K562 (cell line): Measurements from ENCODE around the gene WDFY2. TPM values are rescaled to one million over a fixed set of nuclear protein-coding genes. Genes with fewer than 3 reads are reported as not detected.
A peak's percentile ranks its signal among the peaks of the same experiment; 100 is the strongest.

Experiments
- ZC3H8 ChIP-seq: fragments of 450-650 bp; IDR thresholded peaks from 2 replicates; pipeline ENCODE4 v1.6.1; 2017
- ZNF561 ChIP-seq: fragments of 450-650 bp; formaldehyde crosslinking; conservative IDR thresholded peaks from 2 replicates; pipeline ENCODE4 v1.4.0; 2020; ENCODE audit warnings: mild to moderate bottlenecking, moderate library complexity
- ZNF75A ChIP-seq: fragments of 450-650 bp; formaldehyde crosslinking; IDR thresholded peaks from 2 replicates; pipeline ENCODE4 v1.4.0; 2020; ENCODE audit warnings: mild to moderate bottlenecking
- polyA plus RNA-seq, 8 experiments: library from polyadenylated mRNA; depleted of rRNA in 4 of 8; stranded (reverse) in 5 of 8; unstranded in 3 of 8; fragments of >200 nt; fragmentation: Nextera tagmentation in 2 of 8; fragmentation: Illumina TruSeq in 1 of 8; extraction: Ambion mirVana in 2 of 8; extraction: Trizol in 1 of 8; gene quantifications; 2 replicates each; pipeline versions ENCODE4 v1.2.1 to v1.2.3, GENCODE V29; 2011 to 2014; ENCODE audit warnings: inconsistent platforms in 1 of 8, missing spikeins in 1 of 8
- total RNA-seq, 7 experiments: library from RNA; depleted of rRNA in 6 of 7; stranded (reverse); fragments of >200 nt in 6 of 7; fragmentation: Illumina TruSeq in 2 of 7; extraction: Trizol in 2 of 7; gene quantifications; 2 replicates each; pipeline versions ENCODE4 v1.2.1 to v1.2.3, GENCODE V29; 2011 to 2021; ENCODE audit warnings: low replicate concordance in 1 of 7
- TF ChIP-seq, protein P1 (sequence below), 2 experiments: fragments of 450-650 bp; formaldehyde crosslinking in 1 of 2; IDR thresholded peaks; 2 replicates each; pipeline versions ENCODE4 v1.4.0 to v1.6.1; 2014 to 2020; ENCODE audit warnings: mild to moderate bottlenecking in 2 of 2, borderline replicate concordance in 1 of 2, low read depth in 1 of 2
- TF ChIP-seq, protein P2 (sequence below): fragments of 450-650 bp; IDR thresholded peaks from 2 replicates; pipeline ENCODE4 v1.6.1; 2014; ENCODE audit warnings: low read depth, mild to moderate bottlenecking, moderate library complexity, borderline replicate concordance

Gene WDFY2
- total and polyA plus RNA-seq, 9 of the 15 experiments (the other 6 are each of a cell fraction or from before 2014, with no cell fraction given) = 0.66 to 6.4 (median 4.4) TPM

DNA sequence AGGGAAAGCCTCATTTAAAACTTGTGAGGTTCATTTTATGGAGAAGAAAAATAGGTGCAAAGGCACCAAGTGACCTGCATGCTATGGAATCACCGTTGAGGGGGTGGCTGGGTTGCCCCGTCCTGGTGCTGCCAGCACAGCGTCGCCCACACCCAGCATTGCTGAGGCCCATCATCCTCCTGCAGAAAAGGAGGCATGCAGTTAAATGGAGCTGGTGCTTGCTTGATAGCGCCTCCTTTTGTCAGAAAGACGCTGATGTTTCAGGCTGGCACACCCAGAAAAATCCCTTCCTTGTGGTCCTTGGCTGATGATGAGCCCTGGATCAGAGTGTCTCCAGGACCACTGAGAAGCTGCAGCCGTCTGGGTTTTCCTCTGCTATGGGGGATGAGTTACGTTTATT lies 182.8 kb downstream of the WDFY2 start (continued):
- TF ChIP-seq, protein P1, sequence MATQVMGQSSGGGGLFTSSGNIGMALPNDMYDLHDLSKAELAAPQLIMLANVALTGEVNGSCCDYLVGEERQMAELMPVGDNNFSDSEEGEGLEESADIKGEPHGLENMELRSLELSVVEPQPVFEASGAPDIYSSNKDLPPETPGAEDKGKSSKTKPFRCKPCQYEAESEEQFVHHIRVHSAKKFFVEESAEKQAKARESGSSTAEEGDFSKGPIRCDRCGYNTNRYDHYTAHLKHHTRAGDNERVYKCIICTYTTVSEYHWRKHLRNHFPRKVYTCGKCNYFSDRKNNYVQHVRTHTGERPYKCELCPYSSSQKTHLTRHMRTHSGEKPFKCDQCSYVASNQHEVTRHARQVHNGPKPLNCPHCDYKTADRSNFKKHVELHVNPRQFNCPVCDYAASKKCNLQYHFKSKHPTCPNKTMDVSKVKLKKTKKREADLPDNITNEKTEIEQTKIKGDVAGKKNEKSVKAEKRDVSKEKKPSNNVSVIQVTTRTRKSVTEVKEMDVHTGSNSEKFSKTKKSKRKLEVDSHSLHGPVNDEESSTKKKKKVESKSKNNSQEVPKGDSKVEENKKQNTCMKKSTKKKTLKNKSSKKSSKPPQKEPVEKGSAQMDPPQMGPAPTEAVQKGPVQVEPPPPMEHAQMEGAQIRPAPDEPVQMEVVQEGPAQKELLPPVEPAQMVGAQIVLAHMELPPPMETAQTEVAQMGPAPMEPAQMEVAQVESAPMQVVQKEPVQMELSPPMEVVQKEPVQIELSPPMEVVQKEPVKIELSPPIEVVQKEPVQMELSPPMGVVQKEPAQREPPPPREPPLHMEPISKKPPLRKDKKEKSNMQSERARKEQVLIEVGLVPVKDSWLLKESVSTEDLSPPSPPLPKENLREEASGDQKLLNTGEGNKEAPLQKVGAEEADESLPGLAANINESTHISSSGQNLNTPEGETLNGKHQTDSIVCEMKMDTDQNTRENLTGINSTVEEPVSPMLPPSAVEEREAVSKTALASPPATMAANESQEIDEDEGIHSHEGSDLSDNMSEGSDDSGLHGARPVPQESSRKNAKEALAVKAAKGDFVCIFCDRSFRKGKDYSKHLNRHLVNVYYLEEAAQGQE (IDR thresholded peaks at IDR 0.05; ENCODE audit: borderline replicate concordance) = peak; percentile 45; the same call in 1 of the 2 replicates
- TF ChIP-seq, protein P1 (CRISPR knock-in tag; IDR thresholded peaks at IDR 0.05; ENCODE audit: low read depth) = no peak
- no peak for TF ChIP-seq ZNF75A
- TF ChIP-seq ZNF561 (CRISPR knock-in tag) = no peak
- TF ChIP-seq, protein P2, sequence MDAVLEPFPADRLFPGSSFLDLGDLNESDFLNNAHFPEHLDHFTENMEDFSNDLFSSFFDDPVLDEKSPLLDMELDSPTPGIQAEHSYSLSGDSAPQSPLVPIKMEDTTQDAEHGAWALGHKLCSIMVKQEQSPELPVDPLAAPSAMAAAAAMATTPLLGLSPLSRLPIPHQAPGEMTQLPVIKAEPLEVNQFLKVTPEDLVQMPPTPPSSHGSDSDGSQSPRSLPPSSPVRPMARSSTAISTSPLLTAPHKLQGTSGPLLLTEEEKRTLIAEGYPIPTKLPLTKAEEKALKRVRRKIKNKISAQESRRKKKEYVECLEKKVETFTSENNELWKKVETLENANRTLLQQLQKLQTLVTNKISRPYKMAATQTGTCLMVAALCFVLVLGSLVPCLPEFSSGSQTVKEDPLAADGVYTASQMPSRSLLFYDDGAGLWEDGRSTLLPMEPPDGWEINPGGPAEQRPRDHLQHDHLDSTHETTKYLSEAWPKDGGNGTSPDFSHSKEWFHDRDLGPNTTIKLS = no peak
- no peak for TF ChIP-seq ZC3H8
